ENCODE measurements around the gene SHH. TPM values are rescaled to one million over a fixed set of nuclear protein-coding genes. Genes with fewer than 3 reads are reported as not detected.

SHH gene
- total and polyA plus RNA-seq, 4 donors = 0.10 to 0.25 TPM; not detected in 2

- Histone ChIP-seq H3K36me3 (ENCODE audit: control insufficient read depth in 1 of 2, insufficient read depth in 2 of 2, low read length in 1 of 2) (no peaks in the 10 kb centered on the region), H3K27ac (ENCODE audit: low read depth in 1 of 2, low read length in 2 of 2) (no peak overlapping the region), H3K4me3 (ENCODE audit: low read length in 2 of 2) (no peak overlapping the region), H3K4me1 (ENCODE audit: control insufficient read depth in 1 of 2, insufficient read depth in 2 of 2, low read length in 2 of 2) (no peaks in the 10 kb centered on the region), H3K9me3 (ENCODE audit: control insufficient read depth, low read length) (no peaks in the 10 kb centered on the region), H3K27me3 (ENCODE audit: control insufficient read depth in 1 of 2, insufficient read depth in 2 of 2, low read length in 1 of 2) (no peaks in the 10 kb centered on the region)
- 2 to 6% methylated on average over 18 of the region's 18 CpGs for WGBS, 2 donors
- intact Hi-C loops (cut with DNase I) = loop anchor here in 1 of 2 donors (10.0 kb wide), 1 partner anchor 1019 kb away; no protein-coding TSS in a partner anchor
- DNase-seq = peak in 1 of 2 donors; percentile 30
- no peak for ATAC-seq (ENCODE audit: low FRiP score)
These were observed 6.5 kb downstream of the SHH start for GRCh38 chr7:155805826-155806095.

GRCh38 chr7:155804897-155805825 lies 7.1 kb downstream of the SHH start:
- intact Hi-C loops (cut with DNase I) = loop anchor here in 1 of 2 donors (10.0 kb wide), 1 partner anchor 1020 kb away; no protein-coding TSS in a partner anchor
- no peaks in the 10 kb centered on the region for H3K4me1 ChIP-seq (ENCODE audit: control insufficient read depth in 1 of 2, insufficient read depth in 2 of 2, low read length in 2 of 2)
- H3K36me3 ChIP-seq (ENCODE audit: control insufficient read depth in 1 of 2, insufficient read depth in 2 of 2, low read length in 1 of 2) = no peaks in the 10 kb centered on the region
- DNase-seq = peak in 1 of 2 donors; percentile 44
- ATAC-seq (ENCODE audit: low FRiP score) = peak; percentile 27
- H3K9me3 ChIP-seq (ENCODE audit: control insufficient read depth, low read length) = no peaks in the 10 kb centered on the region
- H3K4me3 ChIP-seq (ENCODE audit: low read length in 2 of 2) = peak overlapping the region in 1 of 2 donors; percentile 10
- 1 to 2% methylated on average over 84 to 91 of the region's 91 CpGs for WGBS, 2 donors
- no peaks in the 10 kb centered on the region for H3K27me3 ChIP-seq (ENCODE audit: control insufficient read depth in 1 of 2, insufficient read depth in 2 of 2, low read length in 1 of 2)
- no peak overlapping the region for H3K27ac ChIP-seq (ENCODE audit: low read depth in 1 of 2, low read length in 2 of 2)

GRCh38 chr7:155804431-155804831 lies 7.8 kb downstream of the SHH start:
- Histone ChIP-seq H3K27ac (ENCODE audit: low read depth in 1 of 2, low read length in 2 of 2) (no peak overlapping the region), H3K4me1 (ENCODE audit: control insufficient read depth in 1 of 2, insufficient read depth in 2 of 2, low read length in 2 of 2) (no peaks in the 10 kb centered on the region), H3K27me3 (ENCODE audit: control insufficient read depth in 1 of 2, insufficient read depth in 2 of 2, low read length in 1 of 2) (no peaks in the 10 kb centered on the region), H3K36me3 (ENCODE audit: control insufficient read depth in 1 of 2, insufficient read depth in 2 of 2, low read length in 1 of 2) (no peaks in the 10 kb centered on the region), H3K9me3 (ENCODE audit: control insufficient read depth, low read length) (no peaks in the 10 kb centered on the region), H3K4me3 (ENCODE audit: low read length in 2 of 2) (peak overlapping the region in 1 of 2 donors; percentile 8)
- intact Hi-C loops (cut with DNase I) = loop anchor here in 1 of 2 donors (10.0 kb wide), 1 partner anchor 1020 kb away; no protein-coding TSS in a partner anchor
- WGBS, 2 donors = 3 to 4% methylated on average over 17 of the region's 17 CpGs
- peak in 1 of 2 donors; percentile 16 for DNase-seq
- no peak for ATAC-seq (ENCODE audit: low FRiP score)

- no peaks in the 10 kb centered on the region for H3K27me3 ChIP-seq (ENCODE audit: control insufficient read depth in 1 of 2, insufficient read depth in 2 of 2, low read length in 1 of 2)
- H3K4me3 ChIP-seq (ENCODE audit: low read length in 2 of 2) = peak overlapping the region in 1 of 2 donors; percentile 8
- DNase-seq = peak; percentile 33 to 77
- no peaks in the 10 kb centered on the region for H3K4me1 ChIP-seq (ENCODE audit: control insufficient read depth in 1 of 2, insufficient read depth in 2 of 2, low read length in 2 of 2)
- intact Hi-C loops (cut with DNase I) = loop anchor here in 1 of 2 donors (10.0 kb wide), 1 partner anchor 1021 kb away; no protein-coding TSS in a partner anchor
- no peak for ATAC-seq (ENCODE audit: low FRiP score)
- H3K36me3 ChIP-seq (ENCODE audit: control insufficient read depth in 1 of 2, insufficient read depth in 2 of 2, low read length in 1 of 2) = no peaks in the 10 kb centered on the region
- no peaks in the 10 kb centered on the region for H3K9me3 ChIP-seq (ENCODE audit: control insufficient read depth, low read length)
- WGBS, 2 donors = 0 to 3% methylated on average over 86 to 96 of the region's 96 CpGs
- H3K27ac ChIP-seq (ENCODE audit: low read depth in 1 of 2, low read length in 2 of 2) = no peak overlapping the region
These were observed 8.6 kb downstream of the SHH start for GRCh38 chr7:155803418-155804376.

- ATAC-seq (ENCODE audit: low FRiP score) (no peak), DNase-seq (peak in 1 of 2 donors; percentile 23)
- no peaks in the 10 kb centered on the region for H3K36me3 ChIP-seq (ENCODE audit: control insufficient read depth in 1 of 2, insufficient read depth in 2 of 2, low read length in 1 of 2)
- WGBS, 2 donors = 5 to 7% methylated on average over 24 to 70 of the region's 70 CpGs
- H3K4me3 ChIP-seq (ENCODE audit: low read length in 2 of 2) = no peak overlapping the region
- H3K27me3 ChIP-seq (ENCODE audit: control insufficient read depth in 1 of 2, insufficient read depth in 2 of 2, low read length in 1 of 2) = no peaks in the 10 kb centered on the region
- no peaks in the 10 kb centered on the region for H3K4me1 ChIP-seq (ENCODE audit: control insufficient read depth in 1 of 2, insufficient read depth in 2 of 2, low read length in 2 of 2)
- H3K27ac ChIP-seq (ENCODE audit: low read depth in 1 of 2, low read length in 2 of 2) = no peak overlapping the region
- no peaks in the 10 kb centered on the region for H3K9me3 ChIP-seq (ENCODE audit: control insufficient read depth, low read length)
- intact Hi-C loops (cut with DNase I) = loop anchor here in 1 of 2 donors (10.0 kb wide), 1 partner anchor 1022 kb away; no protein-coding TSS in a partner anchor
These were observed 9.3 kb downstream of the SHH start for GRCh38 chr7:155802906-155803417.

- Histone ChIP-seq H3K36me3 (ENCODE audit: control insufficient read depth in 1 of 2, insufficient read depth in 2 of 2, low read length in 1 of 2) (no peaks in the 10 kb centered on the region), H3K4me3 (ENCODE audit: low read length in 2 of 2) (no peak overlapping the region), H3K4me1 (ENCODE audit: control insufficient read depth in 1 of 2, insufficient read depth in 2 of 2, low read length in 2 of 2) (no peaks in the 10 kb centered on the region), H3K27ac (ENCODE audit: low read depth in 1 of 2, low read length in 2 of 2) (no peak overlapping the region), H3K27me3 (ENCODE audit: control insufficient read depth in 1 of 2, insufficient read depth in 2 of 2, low read length in 1 of 2) (no peaks in the 10 kb centered on the region), H3K9me3 (ENCODE audit: control insufficient read depth, low read length) (no peaks in the 10 kb centered on the region)
- DNase-seq = peak in 1 of 2 donors; percentile 4
- ATAC-seq (ENCODE audit: low FRiP score) = no peak
- intact Hi-C loops (cut with DNase I) = loop anchor here in 1 of 2 donors (10.0 kb wide), 1 partner anchor 1023 kb away; no protein-coding TSS in a partner anchor
- 30 to 35% methylated on average over 6 of the region's 6 CpGs for WGBS, 2 donors
These were observed 10.0 kb downstream of the SHH start for GRCh38 chr7:155802291-155802690.

- intact Hi-C loops (cut with DNase I) = loop anchor here in 1 of 2 donors (10.0 kb wide), 1 partner anchor 1024 kb away; no protein-coding TSS in a partner anchor
- peak; percentile 33 to 67 for DNase-seq
- Histone ChIP-seq H3K4me1 (ENCODE audit: control insufficient read depth in 1 of 2, insufficient read depth in 2 of 2, low read length in 2 of 2) (no peaks in the 10 kb centered on the region), H3K36me3 (ENCODE audit: control insufficient read depth in 1 of 2, insufficient read depth in 2 of 2, low read length in 1 of 2) (no peaks in the 10 kb centered on the region), H3K4me3 (ENCODE audit: low read length in 2 of 2) (no peak overlapping the region), H3K27me3 (ENCODE audit: control insufficient read depth in 1 of 2, insufficient read depth in 2 of 2, low read length in 1 of 2) (no peaks in the 10 kb centered on the region), H3K9me3 (ENCODE audit: control insufficient read depth, low read length) (no peaks in the 10 kb centered on the region), H3K27ac (ENCODE audit: low read depth in 1 of 2, low read length in 2 of 2) (no peak overlapping the region)
- ATAC-seq (ENCODE audit: low FRiP score) = no peak
- 85 to 86% methylated on average over 16 of the region's 16 CpGs for WGBS, 2 donors
These were observed 11.5 kb downstream of the SHH start for GRCh38 chr7:155800741-155801267.

- 75 to 84% methylated on average over 11 of the region's 11 CpGs for WGBS, 2 donors
- Histone ChIP-seq H3K9me3 (ENCODE audit: control insufficient read depth, low read length) (no peaks in the 10 kb centered on the region), H3K27me3 (ENCODE audit: control insufficient read depth in 1 of 2, insufficient read depth in 2 of 2, low read length in 1 of 2) (no peaks in the 10 kb centered on the region), H3K4me3 (ENCODE audit: low read length in 2 of 2) (no peak overlapping the region), H3K36me3 (ENCODE audit: control insufficient read depth in 1 of 2, insufficient read depth in 2 of 2, low read length in 1 of 2) (no peaks in the 10 kb centered on the region), H3K27ac (ENCODE audit: low read depth in 1 of 2, low read length in 2 of 2) (no peak overlapping the region), H3K4me1 (ENCODE audit: control insufficient read depth in 1 of 2, insufficient read depth in 2 of 2, low read length in 2 of 2) (no peaks in the 10 kb centered on the region)
- intact Hi-C loops (cut with DNase I) = loop anchor here in 1 of 2 donors (10.0 kb wide), 1 partner anchor 1024 kb away; no protein-coding TSS in a partner anchor
- ATAC-seq (ENCODE audit: low FRiP score) = no peak
- no peak for DNase-seq
These were observed 12.0 kb downstream of the SHH start for GRCh38 chr7:155800301-155800700.

Measured in aorta (tissue), 5 donors.